NCI-H1105 (cell line): ENCODE data around the gene ANKFN1.
"Not testable (repeated sequence)": the region's sequence is repeated elsewhere in the genome, so short reads cannot be mapped to it uniquely, and the experiment has no call there.

ENCODE experiments used
- DNase-seq: peaks from one replicate; lab custom pipeline; 2025; lab: John Stamatoyannopoulos, UW

Gene ANKFN1

DNA sequence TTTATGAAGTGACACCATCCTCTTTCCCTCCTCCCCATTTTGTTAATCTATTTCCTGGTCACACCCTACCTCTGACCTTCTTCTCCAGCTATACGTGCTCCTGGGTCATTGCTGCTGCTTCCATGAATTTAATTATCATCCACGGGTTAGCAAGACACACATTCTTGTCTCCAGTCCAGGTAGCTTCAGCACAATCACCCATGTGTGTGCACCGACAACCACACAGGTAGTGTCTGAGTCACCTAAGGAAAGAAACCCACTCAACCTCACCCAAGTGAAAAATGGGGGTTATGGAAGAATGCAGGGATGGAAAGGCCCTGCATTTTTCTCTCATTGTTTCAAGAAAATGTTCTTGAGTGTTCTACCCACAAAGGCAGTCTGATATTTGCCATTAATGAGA lies 135.5 kb downstream of the ANKFN1 start:
- not testable (repeated sequence) for DNase-seq

DNA sequence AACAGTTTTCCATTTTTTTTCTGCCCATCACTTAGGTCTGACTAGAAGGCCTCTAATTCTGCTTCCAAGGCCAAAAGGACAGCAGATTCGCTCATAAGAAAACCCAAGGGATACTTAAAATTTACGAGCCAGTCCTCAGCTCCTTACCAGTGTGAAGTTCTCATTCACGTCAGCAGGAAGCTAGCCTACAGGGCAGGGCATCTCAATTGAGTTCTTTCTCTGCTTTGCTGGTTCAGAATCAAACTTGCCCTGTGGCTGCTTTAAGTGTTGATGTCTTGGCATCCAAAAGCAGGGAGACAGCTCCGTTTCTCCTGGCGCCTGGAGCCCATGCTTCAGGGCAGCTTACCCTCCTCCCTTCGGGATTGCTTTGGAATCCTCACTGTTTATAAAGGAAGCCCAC lies 136.0 kb downstream of the ANKFN1 start:
- DNase-seq = no peak

DNA sequence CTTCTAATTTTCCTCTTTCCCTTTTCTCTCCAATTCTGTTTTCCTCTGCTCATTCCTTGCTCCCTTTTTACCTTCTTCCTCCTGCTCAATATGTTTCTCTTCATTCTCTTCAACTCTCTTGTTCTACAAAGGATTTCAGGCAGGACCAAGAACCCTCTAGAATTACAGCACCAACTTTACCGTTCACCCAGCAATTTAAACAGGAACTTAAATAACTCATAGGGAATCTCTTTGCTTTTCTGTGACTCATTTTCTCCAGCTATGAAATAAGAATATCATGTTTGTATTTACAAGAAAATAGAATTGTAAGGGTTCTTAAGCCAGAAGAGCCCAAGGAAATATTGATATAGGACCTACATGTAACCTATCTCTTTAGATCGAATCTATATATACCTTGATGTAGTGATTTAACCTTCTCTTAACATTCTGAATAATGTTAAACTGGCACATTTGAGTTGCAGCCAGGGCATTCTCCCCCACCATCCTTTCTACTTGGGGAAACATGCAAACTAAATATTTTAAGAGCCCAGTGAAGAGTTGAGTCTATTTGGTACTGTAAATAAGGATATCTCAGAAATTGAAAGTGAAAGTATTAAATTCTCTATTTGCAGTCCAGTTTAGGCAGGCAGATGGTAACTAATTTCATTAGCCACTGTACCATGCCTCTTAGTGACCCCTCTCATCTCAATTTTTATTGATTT lies 137.0 kb downstream of the ANKFN1 start:
- DNase-seq = no peak

DNA sequence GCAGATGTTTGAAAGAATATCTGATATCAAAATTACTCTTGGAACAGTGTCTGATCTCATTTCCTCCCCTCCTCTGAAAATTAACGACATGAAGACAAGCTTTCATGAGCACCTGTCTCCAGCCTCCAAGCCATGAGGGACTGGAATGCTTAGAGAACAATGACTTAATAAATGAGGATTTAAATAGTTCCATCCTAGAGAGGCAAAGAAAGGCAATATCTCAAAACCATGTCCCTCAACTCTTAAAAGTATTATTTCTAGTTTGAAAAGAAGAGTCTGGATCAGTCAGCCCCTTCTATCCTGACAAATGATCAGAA lies 137.5 kb downstream of the ANKFN1 start:
- DNase-seq = no peak

DNA sequence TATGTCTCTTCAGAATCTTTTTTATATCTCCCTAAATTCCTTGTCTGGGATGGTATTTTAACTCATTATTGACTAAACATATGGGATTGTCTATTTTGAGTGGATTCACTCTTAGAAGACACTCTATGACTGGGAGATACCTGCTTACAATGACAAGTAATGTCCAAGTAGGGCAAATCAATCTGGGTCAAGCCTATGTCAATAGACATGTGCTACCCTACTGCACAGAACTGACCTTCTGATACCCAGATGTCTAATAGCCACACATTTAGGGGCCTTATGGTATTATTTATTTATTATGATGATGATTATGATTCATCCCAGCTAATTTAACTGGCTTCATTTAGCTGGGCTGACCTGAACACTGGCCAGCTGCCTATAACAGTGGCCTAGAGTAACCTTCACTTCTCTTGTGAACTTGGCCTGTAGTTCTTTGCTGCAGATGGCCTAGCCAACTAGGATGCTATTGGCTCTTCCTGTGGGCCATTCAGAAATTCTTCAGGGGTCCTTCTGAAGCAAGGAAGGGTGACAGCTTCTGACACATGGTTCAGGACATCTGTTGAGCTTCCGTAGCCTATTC lies 138.0 kb downstream of the ANKFN1 start:
- DNase-seq = no peak

DNA sequence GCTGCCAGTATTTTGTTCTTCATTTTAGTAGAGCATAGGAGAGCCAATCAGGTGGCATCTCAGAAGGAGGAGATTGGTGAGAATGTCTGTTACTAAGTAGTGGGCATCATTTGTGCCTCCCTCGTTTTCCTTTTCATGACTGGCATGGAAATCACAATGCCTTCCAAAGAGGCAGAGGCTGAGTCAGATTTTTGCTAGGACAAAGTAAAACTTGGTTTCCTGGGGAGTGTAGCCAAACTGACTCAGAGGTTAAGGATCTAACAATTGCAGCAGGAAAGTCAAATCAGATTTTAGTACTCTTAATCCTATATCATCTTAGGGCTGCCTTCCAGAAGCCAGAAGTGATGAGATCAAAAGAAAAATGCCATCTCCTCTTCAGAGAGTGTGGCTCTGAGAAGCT lies 138.7 kb downstream of the ANKFN1 start:
- DNase-seq = no peak

DNA sequence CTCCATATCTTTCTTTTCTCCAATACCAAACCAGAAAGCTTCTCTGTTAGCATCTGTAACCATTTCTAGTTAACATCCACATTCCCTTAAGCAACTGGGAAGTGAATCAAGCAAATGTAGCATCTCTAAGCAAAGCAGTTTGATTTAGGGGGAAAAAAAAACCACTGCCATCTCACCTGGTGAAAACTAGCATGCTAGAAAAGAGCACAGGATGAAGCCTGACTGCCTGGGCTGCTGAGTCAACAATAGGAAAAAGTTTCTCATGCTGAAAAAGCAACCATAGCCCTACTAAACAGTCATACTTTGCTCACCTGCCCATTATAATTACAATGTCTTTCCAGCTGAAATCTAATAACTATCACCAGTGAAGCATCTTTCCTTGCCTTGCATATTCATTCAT lies 139.3 kb downstream of the ANKFN1 start:
- no peak for DNase-seq

DNA sequence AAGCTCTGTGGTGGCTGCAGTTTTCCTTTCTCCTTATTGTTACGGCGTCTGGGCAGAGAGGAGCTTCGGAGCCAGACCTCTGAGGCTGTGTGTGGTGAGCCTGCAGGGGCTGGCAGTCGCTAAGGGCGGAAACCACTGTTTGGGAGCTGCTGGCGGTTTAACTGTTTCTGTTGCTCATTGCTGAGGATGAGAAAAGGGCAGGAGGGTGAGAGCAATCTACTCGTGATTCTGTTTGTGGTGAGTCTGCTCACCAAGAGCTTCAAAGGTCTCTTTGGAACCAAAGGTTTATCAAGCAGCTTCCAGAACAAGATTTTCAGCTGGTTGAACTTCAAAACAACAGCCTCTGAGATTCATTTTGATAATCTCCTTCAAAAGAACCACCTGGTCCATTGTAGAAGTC lies 143.9 kb downstream of the ANKFN1 start:
- no peak for DNase-seq

DNA sequence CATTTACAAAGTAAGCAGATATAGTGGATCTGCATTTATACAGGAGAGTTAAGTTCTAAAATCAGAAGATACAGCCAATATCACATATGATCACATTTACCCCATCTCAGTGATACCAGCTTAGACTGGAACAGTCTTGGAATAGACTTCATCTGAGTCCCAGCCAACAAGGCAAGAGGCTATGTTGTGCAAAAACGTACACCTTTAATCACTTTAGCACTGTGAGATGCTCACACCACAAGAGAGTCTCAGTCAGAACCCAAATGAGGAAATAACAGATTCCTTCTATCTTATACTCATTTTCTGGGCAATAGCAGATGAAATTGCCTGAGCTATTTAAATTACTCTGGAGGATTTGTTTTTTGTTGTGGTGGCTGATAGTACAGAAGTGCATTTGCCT lies 145.6 kb downstream of the ANKFN1 start:
- no peak for DNase-seq

DNA sequence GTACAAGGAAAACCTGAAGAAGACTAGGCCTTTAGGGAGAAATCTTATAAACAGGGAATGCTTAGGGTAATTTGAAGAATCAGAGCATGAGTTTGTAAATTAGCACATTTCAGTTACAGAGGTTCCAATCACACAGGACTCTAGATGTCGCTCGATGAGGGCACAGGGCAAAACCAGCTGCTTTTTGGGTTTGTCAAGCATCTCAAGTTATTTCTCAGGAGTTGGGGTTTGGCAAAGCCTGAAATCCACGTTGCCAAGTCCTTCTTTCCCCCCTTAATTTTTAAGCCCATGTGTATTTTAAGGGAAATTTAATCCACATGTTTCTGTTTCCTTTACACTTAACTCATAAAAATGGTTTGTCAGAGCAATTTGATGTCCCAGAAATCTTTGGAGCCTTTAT lies 146.9 kb downstream of the ANKFN1 start:
- DNase-seq = no peak

DNA sequence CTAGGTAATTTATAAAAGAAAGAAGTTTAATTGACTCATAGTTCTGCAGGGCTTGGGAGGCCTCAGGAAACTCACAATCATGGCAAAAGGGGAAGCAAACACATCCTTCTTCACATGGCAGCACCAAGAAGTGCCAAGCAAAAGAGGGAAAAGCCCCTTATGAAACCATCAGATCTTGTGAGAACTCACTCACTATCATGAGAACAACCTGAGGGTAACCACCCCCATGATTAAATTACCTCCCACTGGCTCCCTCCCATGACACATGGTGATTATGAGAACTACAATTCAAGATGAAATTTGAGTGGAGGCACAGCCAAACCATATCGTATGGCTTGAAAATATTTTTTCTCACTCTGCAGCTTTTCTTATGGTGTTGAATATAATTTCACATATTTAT lies 151.7 kb downstream of the ANKFN1 start:
- DNase-seq = no peak

DNA sequence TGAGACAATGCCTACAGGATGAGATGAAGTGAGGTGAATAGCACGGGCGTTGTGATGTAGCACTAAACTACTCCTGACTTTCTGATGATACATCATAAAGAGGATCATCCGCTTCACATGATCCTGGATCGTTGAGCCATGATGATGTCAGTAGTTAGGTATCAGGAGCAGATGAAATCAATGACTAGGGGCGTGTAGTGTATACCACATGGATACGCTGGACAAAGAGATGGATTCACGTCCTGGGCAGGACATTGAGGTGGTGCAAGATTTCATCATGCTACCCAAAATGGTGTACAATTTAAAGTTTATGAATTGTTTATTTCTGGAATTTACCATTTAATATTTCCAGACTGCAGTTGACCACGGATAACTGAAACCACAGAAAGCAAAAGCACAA lies 156.6 kb downstream of the ANKFN1 start:
- no peak for DNase-seq

DNA sequence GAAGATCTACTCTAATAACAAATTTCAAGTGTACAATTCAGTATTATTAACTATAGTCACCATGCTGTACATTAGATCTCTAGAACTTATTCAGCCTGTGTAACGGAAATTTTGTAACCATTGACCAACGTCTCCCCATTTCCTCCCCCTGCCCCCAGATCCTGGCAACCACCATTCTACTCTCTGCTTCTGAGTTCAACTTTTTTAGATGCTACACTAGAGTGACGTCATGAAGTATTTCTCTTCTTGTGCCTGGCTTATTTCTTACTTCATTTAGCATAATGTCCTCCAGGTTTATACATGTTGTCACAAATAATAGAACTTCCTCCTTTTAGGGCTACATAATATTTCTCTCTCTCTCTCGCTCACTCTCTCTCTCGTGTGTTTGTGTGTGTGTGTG lies 157.5 kb downstream of the ANKFN1 start:
- DNase-seq = no peak

DNA sequence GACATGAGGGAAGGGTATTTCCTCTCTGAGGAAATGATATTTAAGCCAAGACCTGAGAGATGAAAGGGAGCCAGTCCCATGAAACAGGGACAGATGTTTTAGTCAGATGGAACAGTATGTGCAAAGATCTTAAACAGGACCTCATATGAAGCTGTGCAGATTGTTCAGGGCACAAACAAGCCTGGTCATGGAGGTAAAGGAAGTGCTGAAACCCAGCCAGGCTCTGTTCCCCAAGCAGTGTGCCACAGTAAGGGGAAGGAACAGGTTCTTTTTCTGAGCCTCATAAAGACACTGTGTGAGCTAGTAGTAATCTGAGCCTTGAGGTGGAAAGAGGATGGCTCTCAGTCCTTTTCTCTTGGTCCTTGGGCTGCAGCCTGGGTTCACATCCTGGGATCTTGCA lies 159.9 kb downstream of the ANKFN1 start:
- DNase-seq = no peak

DNA sequence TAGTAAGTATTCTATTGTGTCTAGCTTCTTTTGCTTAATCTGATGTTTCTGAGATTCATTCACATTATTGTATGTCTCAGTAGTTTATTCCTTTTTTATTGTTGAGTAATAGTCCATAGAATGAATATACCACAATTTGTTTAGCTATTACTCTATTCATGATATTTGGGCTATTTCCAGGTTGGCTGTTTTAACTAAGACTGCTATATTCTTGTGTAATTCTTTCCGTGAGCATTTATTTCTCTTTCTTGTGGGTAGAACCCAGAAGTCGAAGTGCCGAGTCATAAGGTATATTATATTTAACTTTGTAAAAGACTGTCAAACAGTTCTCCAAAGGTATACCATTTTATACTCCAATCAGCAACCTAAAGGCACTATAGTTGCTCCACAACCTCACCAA lies 160.8 kb downstream of the ANKFN1 start:
- no peak for DNase-seq

DNA sequence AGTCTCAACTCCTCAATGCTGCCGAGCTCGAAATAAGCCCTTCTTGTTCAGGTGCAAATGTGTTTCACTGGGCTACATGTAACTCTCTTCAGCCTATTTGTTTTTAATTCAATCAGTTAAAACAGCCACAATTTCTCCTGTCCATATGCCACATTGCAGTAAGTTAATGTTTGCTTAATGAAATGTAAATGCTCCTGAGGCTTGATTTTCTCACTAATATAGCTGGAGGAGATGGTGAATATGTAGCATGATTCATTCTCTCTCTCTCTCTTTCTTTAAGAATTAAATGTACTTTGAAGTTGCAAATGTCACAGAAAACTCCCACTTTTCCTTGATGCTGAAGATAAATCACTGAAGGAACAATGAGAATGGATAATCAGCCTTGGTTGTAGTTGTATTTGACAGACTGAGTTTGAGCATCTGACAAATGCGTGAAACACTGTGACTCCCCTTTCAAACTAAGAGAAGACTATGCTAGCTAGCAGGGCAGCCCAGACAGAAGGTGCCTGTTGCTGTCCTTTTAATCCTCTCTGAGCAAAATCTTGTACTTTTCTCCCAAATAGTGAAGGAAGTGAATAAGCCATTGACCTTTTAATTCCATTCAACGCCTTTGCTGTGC lies 161.8 kb downstream of the ANKFN1 start:
- DNase-seq = no peak

DNA sequence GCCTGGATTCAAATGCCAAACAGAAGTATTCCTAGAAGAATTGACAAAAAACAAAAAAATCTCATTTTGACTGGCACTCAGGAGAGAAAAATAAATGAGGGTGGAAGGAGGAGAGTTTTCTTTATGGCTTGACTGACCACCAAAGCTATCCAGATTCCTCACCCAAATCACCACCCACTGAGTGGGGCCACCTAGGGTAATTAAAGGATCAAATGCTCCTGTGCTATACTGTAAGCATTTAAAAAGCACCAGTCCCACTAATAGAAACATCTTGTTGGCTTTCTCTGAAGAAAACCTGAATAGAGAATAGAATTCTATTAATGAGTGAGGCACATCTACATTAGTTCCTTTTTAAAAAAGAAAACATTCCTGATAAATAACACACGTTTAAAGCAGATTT lies 163.3 kb downstream of the ANKFN1 start:
- no peak for DNase-seq

DNA sequence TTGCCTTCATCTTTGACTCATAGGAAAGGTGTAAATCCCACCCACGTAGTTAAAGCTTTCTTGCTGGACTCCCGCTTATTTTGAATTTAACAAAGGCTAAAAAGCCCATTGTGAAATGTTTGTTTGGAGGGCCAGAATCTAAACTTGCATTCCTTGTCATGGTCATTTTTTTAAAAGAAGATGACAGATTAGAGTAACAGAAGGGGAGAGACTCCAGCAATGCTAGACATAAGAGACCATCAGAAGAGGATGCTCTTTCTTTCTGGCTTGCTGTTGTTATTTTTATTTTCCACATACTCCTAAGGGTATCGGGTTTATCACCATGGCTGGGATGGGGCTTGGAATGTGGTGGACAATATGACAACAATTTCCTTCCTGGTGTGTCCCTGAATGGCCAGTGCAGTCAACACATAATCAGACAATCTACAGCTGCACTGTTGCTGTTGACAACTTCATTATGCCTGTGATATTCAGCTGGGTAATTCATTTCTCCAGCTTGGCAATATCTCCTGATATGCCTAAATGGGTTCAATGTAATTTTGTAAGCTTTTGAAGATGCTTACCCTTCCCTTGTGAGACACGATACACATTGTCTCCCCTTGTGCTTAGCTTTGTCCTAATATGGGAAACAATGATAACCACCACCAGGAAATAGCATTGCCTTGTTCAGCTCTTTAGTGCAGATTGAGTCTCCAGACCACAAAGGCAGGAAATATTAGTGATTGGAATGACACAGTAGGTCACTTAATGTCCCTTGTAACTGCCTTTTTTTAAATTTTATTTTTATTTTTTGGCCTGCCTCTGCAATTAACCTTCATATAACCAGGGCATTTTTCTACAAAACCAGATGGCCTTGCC lies 164.3 kb downstream of the ANKFN1 start:
- no peak for DNase-seq

DNA sequence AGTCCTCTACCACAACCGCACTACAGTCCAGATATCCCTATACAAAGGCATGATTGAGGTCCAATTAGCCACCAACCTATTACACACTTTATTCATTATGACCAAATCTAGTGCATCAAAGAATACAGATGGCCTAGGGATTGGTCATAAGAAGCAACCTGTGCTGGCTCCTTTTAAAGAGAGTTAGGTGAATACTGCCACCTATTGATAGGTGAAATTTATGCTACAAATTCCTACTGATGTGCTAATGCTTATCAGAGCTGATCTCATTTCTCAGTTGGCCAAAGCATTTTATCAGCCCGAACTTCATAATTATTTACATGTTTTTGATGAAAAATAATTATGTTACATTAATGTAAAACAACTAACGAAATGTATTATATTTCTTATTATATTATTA lies 166.3 kb downstream of the ANKFN1 start:
- peak; percentile 42 for DNase-seq

DNA sequence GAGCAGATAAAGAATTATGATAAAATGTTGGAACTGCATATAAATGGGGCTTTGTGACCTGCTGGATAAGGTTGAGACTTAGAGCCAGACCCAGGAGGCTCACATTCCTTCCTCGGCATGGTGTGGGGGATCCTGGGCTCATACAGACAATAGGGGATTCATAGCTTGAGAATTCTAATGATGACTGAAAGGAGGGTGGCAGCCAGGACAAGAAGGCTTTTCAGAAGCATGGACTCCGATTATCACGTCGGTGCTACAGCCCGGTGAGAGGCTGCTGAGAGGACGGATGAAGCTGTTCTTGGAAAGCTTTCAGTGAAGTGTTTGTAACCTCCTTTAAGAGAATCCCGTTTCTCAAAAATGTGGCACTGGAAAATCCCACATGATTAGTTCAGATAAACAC lies 167.2 kb downstream of the ANKFN1 start:
- DNase-seq = no peak

DNA sequence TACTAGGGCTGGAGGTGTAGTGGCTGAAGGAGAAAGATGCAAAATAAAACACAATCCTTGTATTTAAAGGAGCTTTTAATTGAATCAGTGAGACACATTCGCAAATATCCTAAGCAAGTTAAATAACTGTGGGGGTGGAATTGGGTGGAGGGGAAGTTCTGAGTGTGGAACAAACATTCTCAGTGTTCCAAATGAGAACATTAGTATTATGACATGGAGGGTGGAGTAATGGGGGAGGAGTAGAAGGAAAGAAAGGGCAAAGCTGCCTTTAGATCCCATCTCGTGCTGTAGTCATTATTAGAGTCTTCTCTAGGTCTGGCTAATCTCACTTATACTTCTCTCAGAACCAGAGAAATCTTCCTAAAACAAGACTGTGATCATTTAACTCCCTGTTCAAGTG lies 169.7 kb downstream of the ANKFN1 start:
- no peak for DNase-seq

DNA sequence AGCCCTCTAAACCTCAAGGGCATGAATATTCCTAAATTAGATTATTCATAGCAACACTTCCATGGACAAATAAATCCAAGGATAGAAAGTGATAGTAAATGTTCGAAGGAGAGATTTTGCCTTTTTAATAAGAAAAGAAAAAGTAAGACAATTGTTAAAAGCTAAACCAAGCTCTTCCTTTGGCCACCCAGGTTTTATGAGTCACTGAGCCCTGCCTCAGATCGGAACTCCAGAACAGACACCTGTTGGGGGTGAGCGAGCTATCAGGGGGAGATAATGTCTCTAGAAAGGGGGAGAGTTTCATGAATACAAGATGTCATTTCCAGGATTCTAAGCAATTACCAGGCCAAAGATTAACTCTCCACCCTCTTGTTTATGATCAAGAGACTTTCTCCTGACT lies 171.4 kb downstream of the ANKFN1 start:
- no peak for DNase-seq
